Esophagus muscularis mucosa (tissue), 4 donors: ENCODE data around the gene TBC1D22A. TPM values are rescaled to one million over a fixed set of nuclear protein-coding genes. Genes with fewer than 3 reads are reported as not detected.

Experiments
- DNase-seq: peaks from one replicate; pipeline ENCODE4 v3.0.0-alpha.2; 2017; ENCODE audit errors: extremely low spot score
- H3K27ac ChIP-seq, 4 donors: fragments of 200-600 bp; sonication (generic); replicated peaks in 1 of 4; 1 replicate in 3 of 4; 2 replicates in 1 of 4; pipeline ENCODE4 v1.5.1; 2016 to 2019; ENCODE audit warnings: mild to moderate bottlenecking in 1 of 4
- H3K27me3 ChIP-seq, 4 donors: fragments of 200-600 bp; sonication (generic); one replicate each; pipeline versions ENCODE4 v1.5.1 to v1.6.0; 2016 to 2019
- H3K36me3 ChIP-seq, 4 donors: fragments of 200-600 bp; sonication (generic); one replicate each; pipeline ENCODE4 v1.5.1; 2016 to 2019
- H3K4me1 ChIP-seq, 4 donors: fragments of 200-600 bp; sonication (generic); one replicate each; pipeline ENCODE4 v1.5.1; 2016 to 2019
- H3K4me3 ChIP-seq, 4 donors: fragments of 200-600 bp; sonication (generic); 1 replicate in 2 of 4; 2 replicates in 2 of 4; pipeline ENCODE4 v1.5.1; 2016 to 2019; ENCODE audit warnings: mild to moderate bottlenecking in 4 of 4, moderate library complexity in 1 of 4
- H3K9me3 ChIP-seq, 4 donors: fragments of 200-600 bp; sonication (generic); 1 replicate in 3 of 4; 2 replicates in 1 of 4; pipeline ENCODE4 v1.5.1; 2016 to 2019
- EP300 ChIP-seq: sonication (generic); formaldehyde crosslinking; IDR thresholded peaks from one replicate; pipeline ENCODE4 v1.6.1; 2017; ENCODE audit warnings: antibody characterized with exemption
- POLR2A ChIP-seq: fragments of 450-650 bp; IDR thresholded peaks from one replicate; pipeline ENCODE4 v1.6.1; 2017; ENCODE audit warnings: antibody characterized with exemption, moderate library complexity, mild to moderate bottlenecking, low read depth
- POLR2AphosphoS5 ChIP-seq, 2 donors: sonication (generic); formaldehyde crosslinking; IDR thresholded peaks; one replicate each; pipeline ENCODE4 v1.6.1; 2017; ENCODE audit warnings: antibody characterized with exemption in 2 of 2
- WGBS: methylation state at CpG from one replicate; pipeline ENCODE4 v1.1.5; 2018; 5-methylcytosine and 5-hydroxymethylcytosine counted together
- intact Hi-C: fragments of 100-400 bp; cut with DNase I; formaldehyde crosslinking; loops from one replicate; pipeline ENCODE4 v1.15.1; 2023
- total RNA-seq, 4 donors: library from RNA; depleted of rRNA; stranded (reverse); fragments of >200 nt; gene quantifications; one replicate each; pipeline versions ENCODE4 v1.1.0 to v1.2.1, GENCODE V29; 2016
- TF ChIP-seq, protein P1 (sequence below), 3 experiments: fragments of 200-600 bp in 2 of 3; fragments of 450-650 bp in 1 of 3; sonication (generic) in 2 of 3; IDR thresholded peaks; one replicate each; pipeline ENCODE4 v1.5.1; 2017 to 2019; ENCODE audit warnings: antibody characterized with exemption in 3 of 3, mild to moderate bottlenecking in 2 of 3, moderate library complexity in 1 of 3

Gene TBC1D22A
- total RNA-seq, 4 donors from 2014 or later: 15.2 to 20.7 (median 18.8) TPM

DNA sequence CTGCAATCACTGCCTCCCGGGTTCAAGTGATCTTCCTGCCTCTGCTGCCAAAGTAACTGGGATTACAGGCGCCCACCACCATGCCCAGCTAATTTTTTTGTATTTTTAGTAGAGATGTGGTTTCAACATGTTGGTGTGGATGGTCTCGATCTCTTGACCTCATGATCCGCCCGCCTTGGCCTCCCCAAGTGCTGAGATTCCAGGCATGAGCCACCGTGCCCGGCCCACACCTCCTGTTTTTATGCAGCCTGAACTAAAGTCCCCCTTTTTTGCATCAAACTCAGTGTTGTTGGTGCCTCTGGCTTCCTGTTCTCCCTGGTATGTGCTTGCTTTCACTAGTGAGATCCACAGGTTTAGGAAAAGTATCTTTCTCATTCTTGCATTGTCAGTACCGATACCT is 4.2 kb downstream of the TBC1D22A start:
- H3K27ac ChIP-seq: no peak overlapping the region
- H3K9me3 ChIP-seq: no peaks in the 10 kb centered on the region
- intact Hi-C loops: no loop called here
- TF ChIP-seq POLR2A: no peak
- TF ChIP-seq EP300: no peak
- no peak for TF ChIP-seq POLR2AphosphoS5 (IDR thresholded peaks at IDR 0.05)
- TF ChIP-seq, protein P1, sequence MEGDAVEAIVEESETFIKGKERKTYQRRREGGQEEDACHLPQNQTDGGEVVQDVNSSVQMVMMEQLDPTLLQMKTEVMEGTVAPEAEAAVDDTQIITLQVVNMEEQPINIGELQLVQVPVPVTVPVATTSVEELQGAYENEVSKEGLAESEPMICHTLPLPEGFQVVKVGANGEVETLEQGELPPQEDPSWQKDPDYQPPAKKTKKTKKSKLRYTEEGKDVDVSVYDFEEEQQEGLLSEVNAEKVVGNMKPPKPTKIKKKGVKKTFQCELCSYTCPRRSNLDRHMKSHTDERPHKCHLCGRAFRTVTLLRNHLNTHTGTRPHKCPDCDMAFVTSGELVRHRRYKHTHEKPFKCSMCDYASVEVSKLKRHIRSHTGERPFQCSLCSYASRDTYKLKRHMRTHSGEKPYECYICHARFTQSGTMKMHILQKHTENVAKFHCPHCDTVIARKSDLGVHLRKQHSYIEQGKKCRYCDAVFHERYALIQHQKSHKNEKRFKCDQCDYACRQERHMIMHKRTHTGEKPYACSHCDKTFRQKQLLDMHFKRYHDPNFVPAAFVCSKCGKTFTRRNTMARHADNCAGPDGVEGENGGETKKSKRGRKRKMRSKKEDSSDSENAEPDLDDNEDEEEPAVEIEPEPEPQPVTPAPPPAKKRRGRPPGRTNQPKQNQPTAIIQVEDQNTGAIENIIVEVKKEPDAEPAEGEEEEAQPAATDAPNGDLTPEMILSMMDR (IDR thresholded peaks at IDR 0.05): no peak
- 98% methylated on average over 8 of the region's 8 CpGs for WGBS
- H3K36me3 ChIP-seq: peaks cover 0 to 3% (median 0%) of the 10 kb centered on the region in 4 donors
- H3K4me1 ChIP-seq: peaks cover 54 to 71% (median 68%) of the 10 kb centered on the region in 4 donors
- H3K27me3 ChIP-seq: no peaks in the 10 kb centered on the region
- no peak for DNase-seq
- no peak overlapping the region for H3K4me3 ChIP-seq

DNA sequence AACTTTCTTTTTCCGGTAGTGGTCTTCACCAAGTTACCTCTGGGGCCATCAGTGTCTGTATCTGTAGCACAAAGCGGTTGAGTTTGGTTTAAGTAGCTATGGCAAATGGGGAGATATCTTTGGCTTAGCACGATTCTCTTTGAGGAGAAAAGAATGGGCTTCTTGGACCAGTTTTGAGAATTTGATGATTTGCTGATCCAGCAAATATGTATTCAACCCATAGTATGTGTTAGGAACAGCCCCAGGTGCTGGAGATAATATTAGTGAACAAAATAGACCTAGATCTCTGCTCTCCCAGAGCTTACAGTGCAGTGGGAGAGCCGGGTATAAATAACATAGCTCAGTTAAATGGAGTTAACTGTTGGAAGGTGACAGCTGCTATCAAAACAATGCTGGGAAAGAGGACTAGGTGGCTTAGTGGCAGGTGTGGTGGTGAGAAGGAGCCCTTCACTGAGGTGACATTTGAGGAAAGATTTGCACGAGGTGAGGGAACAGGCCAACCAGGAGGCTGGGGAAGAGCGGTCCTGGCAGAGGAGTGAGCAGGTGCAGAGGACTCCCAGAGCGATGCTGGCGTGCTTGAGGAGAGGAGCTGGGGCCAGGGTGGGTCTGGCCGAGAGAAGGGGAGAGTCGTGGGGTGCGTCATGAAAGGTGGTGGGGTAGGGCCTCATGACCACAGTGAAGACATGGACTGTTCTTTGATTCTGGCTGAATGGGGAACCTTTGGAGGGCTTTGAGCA is 5.0 kb downstream of the TBC1D22A start:
- Histone ChIP-seq H3K27ac (peak overlapping the region in 1 of 4 donors; percentile 34), H3K4me3 (no peak overlapping the region), H3K4me1 (peaks cover 50 to 67% (median 64%) of the 10 kb centered on the region in 4 donors), H3K9me3 (no peaks in the 10 kb centered on the region), H3K36me3 (peaks cover 0 to 3% (median 0%) of the 10 kb centered on the region in 4 donors), H3K27me3 (no peaks in the 10 kb centered on the region)
- WGBS: 94% methylated on average over 11 of the region's 11 CpGs
- DNase-seq: no peak
- TF ChIP-seq EP300 (no peak), POLR2A (no peak), POLR2AphosphoS5 (IDR thresholded peaks at IDR 0.05) (no peak)
- TF ChIP-seq, protein P1 (IDR thresholded peaks at IDR 0.05): no peak
- intact Hi-C loops: no loop called here

DNA sequence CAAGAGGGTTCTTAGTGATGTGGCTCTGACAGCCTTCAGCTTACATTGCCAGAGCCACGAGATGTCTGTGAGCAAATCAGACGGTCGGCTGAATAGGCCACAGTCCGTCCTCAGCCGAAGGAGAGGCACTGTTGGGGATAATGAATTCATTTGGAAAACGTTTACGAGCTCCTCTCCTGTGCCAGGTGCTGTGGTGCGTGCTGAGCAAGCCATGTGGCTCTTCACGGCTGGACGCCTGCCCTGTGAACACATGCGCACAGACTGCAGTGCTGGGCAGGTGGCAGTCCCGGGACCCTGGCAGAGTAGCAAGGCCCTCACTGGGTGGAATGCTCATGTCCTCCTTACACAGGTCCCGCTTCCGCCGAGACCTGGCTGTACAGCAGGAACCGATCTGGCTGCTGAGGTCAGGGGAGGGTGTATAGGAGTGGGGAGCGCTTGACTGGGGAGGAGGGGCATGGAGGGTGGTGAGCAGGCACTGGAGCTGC is 6.8 kb downstream of the TBC1D22A start:
- H3K27me3 ChIP-seq: no peaks in the 10 kb centered on the region
- 82% methylated on average over 17 of the region's 17 CpGs for WGBS
- no peak for DNase-seq
- no peaks in the 10 kb centered on the region for H3K9me3 ChIP-seq
- peak overlapping the region in 3 of 4 donors; percentile 40 to 62 (median 50) for H3K27ac ChIP-seq
- no peak overlapping the region for H3K4me3 ChIP-seq
- H3K36me3 ChIP-seq: peaks cover 0 to 3% (median 0%) of the 10 kb centered on the region in 4 donors
- TF ChIP-seq POLR2AphosphoS5 (IDR thresholded peaks at IDR 0.05): no peak
- H3K4me1 ChIP-seq: peaks cover 53 to 69% (median 68%) of the 10 kb centered on the region in 4 donors
- intact Hi-C loops: no loop called here

DNA sequence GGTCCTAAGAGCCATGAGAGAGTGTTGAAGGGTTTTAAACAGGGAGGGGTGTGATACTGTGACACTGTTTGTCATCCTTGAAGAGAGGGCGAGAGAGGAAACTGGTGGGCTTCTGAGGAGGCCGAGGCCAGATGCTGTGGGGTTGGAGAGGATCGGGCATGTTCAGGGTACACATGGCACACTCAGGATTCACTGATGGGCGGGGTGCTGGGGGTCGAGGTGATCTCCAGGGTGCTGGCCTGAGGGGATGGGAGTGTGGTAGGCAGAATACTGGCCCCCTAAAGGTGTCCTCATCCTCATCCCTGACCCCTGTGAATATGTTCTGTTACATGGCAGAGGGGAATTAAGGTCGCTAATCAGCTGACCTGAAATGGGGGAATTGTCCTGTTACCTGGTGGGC is 7.3 kb downstream of the TBC1D22A start:
- intact Hi-C loops: no loop called here
- H3K4me1 ChIP-seq: peaks cover 58 to 70% (median 68%) of the 10 kb centered on the region in 4 donors

DNA sequence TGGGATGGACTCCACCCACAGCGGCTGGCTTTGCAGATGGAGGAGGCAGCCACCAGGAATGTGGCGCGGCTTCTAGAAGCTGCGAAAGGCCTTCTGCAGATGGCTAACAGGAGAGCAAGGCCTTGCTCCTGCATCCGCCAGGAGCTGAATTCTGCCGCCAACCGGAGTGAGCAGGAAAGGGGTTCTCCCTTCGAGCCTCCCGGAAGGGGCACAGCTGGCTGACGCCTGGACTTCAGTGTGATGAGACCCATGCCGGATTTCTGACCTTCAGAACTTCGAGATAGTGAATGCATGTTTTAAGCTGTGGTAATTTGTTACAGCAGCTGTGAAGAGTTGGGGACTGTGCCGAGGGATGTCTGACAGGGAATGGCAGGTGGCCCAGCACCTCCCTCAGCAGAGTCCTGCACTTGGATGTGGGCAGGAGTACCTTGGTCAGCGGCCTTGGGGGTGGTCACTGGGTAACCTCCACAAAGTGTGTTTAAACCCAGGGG is 7.7 kb downstream of the TBC1D22A start:
- Histone ChIP-seq H3K27ac (peak overlapping the region; percentile 21 to 63 (median 56)), H3K9me3 (no peaks in the 10 kb centered on the region), H3K27me3 (no peaks in the 10 kb centered on the region), H3K36me3 (peaks cover 0 to under 1% (median 0%) of the 10 kb centered on the region in 4 donors), H3K4me1 (peaks cover 62 to 75% (median 68%) of the 10 kb centered on the region in 4 donors), H3K4me3 (no peak overlapping the region)
- no peak for TF ChIP-seq POLR2A
- TF ChIP-seq POLR2AphosphoS5 (IDR thresholded peaks at IDR 0.05): no peak
- TF ChIP-seq, protein P1 (IDR thresholded peaks at IDR 0.05): no peak
- TF ChIP-seq EP300: no peak
- 87% methylated on average over 13 of the region's 14 CpGs for WGBS
- intact Hi-C loops: no loop called here
- DNase-seq: no peak

More for the DNA sequence above, 7.3 kb downstream of the TBC1D22A start:
- TF ChIP-seq EP300 (no peak), POLR2AphosphoS5 (IDR thresholded peaks at IDR 0.05) (no peak), POLR2A (no peak)
- TF ChIP-seq, protein P1 (IDR thresholded peaks at IDR 0.05): no peak
- H3K9me3 ChIP-seq: no peaks in the 10 kb centered on the region
- WGBS: 93% methylated on average over 6 of the region's 6 CpGs
- H3K4me3 ChIP-seq: no peak overlapping the region
- no peak for DNase-seq
- peak overlapping the region; percentile 21 to 63 (median 56) for H3K27ac ChIP-seq
- no peaks in the 10 kb centered on the region for H3K27me3 ChIP-seq
- peaks cover 0 to 3% (median 0%) of the 10 kb centered on the region in 4 donors for H3K36me3 ChIP-seq
